GM12878 (cell line): ENCODE measurements around the gene CTNNA3. TPM values are rescaled to one million over a fixed set of nuclear protein-coding genes. Genes with fewer than 3 reads are reported as not detected.

Experiments used
- ATAC-seq: fragments of 200-7000 bp; cut with Tn5 transposase; 3 replicates; pipeline ENCODE4 v1.9.1; 2020; ENCODE audit warnings: mild to moderate bottlenecking, moderate library complexity
- BruUV-seq: library from RNA; stranded (reverse); fragments of 400-500 nt; replicated peaks from 2 replicates; lab custom pipeline; 2021; lab: Mats Ljungman, UMichigan
- CTCF ChIA-PET: fragments of 300-600 bp; sonication (Branson Sonifier 250); formaldehyde crosslinking; extraction: SDS; loops from one replicate; lab custom pipeline; 2021; ENCODE audit warnings: inconsistent platforms; lab: Yijun Ruan, JAX
- POLR2A ChIA-PET: fragments of 350-600 bp; formaldehyde crosslinking; extraction: SDS; loops from one replicate; lab custom pipeline; 2021; ENCODE audit warnings: inconsistent platforms; lab: Charles Lee
- RAD21 ChIA-PET: fragments of 300-600 bp; sonication (Branson Sonifier 250); formaldehyde crosslinking; loops from one replicate; lab custom pipeline; 2023; ENCODE audit warnings: antibody characterized with exemption; ENCODE audit not compliant: unreplicated experiment; lab: Charles Lee
- SMC1A ChIA-PET: fragments of 300-600 bp; sonication (Branson Sonifier 250); formaldehyde crosslinking; loops from one replicate; lab custom pipeline; 2023; ENCODE audit not compliant: unreplicated experiment, uncharacterized antibody; lab: Charles Lee
- DNase-seq: peaks from one replicate; pipeline ENCODE4 v3.0.0-alpha.2; 2011; ENCODE audit warnings: low read depth, low spot score
- FAIRE-seq: peaks from 3 replicates; lab custom pipeline; 2011; peaks lifted over from hg19 to GRCh38; lab: Jason Lieb, UNC
- H2AFZ ChIP-seq: 2 replicates; pipeline ENCODE4 v1.6.0; 2011; ENCODE audit warnings: low read depth, low read length, control low read depth; ENCODE audit not compliant: control insufficient read depth
- H3K27ac ChIP-seq: 2 replicates; pipeline ENCODE4 v1.5.1; 2011; ENCODE audit warnings: control low read depth; ENCODE audit not compliant: control insufficient read depth, insufficient read depth
- H3K27me3 ChIP-seq, 2 experiments: replicated peaks in 1 of 2; 2 replicates each; pipeline versions ENCODE4 v1.6.0 to v1.6.1; 2011; ENCODE audit warnings: low read length in 1 of 2; ENCODE audit not compliant: control insufficient read depth in 2 of 2, insufficient read depth in 2 of 2
- H3K36me3 ChIP-seq, 2 experiments: 2 replicates each; pipeline ENCODE4 v1.5.1; 2011; ENCODE audit warnings: low read length in 1 of 2; ENCODE audit not compliant: control insufficient read depth in 2 of 2, insufficient read depth in 2 of 2
- H3K4me1 ChIP-seq: 2 replicates; pipeline ENCODE4 v1.6.1; 2011; ENCODE audit warnings: mild to moderate bottlenecking, low read length, moderate library complexity, mixed read lengths; ENCODE audit not compliant: control insufficient read depth, insufficient read depth
- H3K4me2 ChIP-seq: 2 replicates; pipeline ENCODE4 v1.6.0; 2011; ENCODE audit warnings: control low read depth; ENCODE audit not compliant: control insufficient read depth, insufficient read depth
- H3K4me3 ChIP-seq: fragments of 200-600 bp; sonication (generic); 2 replicates; pipeline ENCODE4 v1.5.1; 2016
- H3K79me2 ChIP-seq: 2 replicates; pipeline ENCODE4 v1.6.0; 2011; ENCODE audit warnings: low read length; ENCODE audit not compliant: control insufficient read depth, insufficient read depth
- H3K9ac ChIP-seq: 2 replicates; pipeline ENCODE4 v1.8.0; 2011; ENCODE audit warnings: low read length, control low read depth, mixed read lengths; ENCODE audit not compliant: control insufficient read depth, insufficient read depth
- H3K9me3 ChIP-seq: replicated peaks from 3 replicates; pipeline ENCODE4 v1.5.1; 2011; ENCODE audit warnings: mild to moderate bottlenecking, low read length; ENCODE audit not compliant: control insufficient read depth, insufficient read depth
- H4K20me1 ChIP-seq: 2 replicates; pipeline ENCODE4 v1.6.0; 2011; ENCODE audit not compliant: control insufficient read depth, insufficient read depth
- BHLHE40 ChIP-seq, 2 experiments: fragments of 450-650 bp in 1 of 2; IDR thresholded peaks; 2 replicates each; pipeline ENCODE4 v1.6.1; 2011 to 2017; ENCODE audit warnings: low read depth in 2 of 2, borderline replicate concordance in 1 of 2, improper control_type of control experiment in 1 of 2, low read length in 1 of 2, mild to moderate bottlenecking in 1 of 2
- CTCF ChIP-seq, 3 experiments: IDR thresholded peaks in 2 of 3; conservative IDR thresholded peaks in 1 of 3; 2 replicates each; pipeline ENCODE4 v1.5.1; 2011; ENCODE audit warnings: low read depth in 3 of 3, low read length in 3 of 3, mild to moderate bottlenecking in 3 of 3, control low read depth in 2 of 3, moderate library complexity in 2 of 3, inconsistent platforms in 1 of 3, mixed read lengths in 1 of 3; ENCODE audit not compliant: control insufficient read depth in 2 of 3, insufficient read depth in 1 of 3; ENCODE audit errors: extremely low read depth in 1 of 3
- E2F4 ChIP-seq: IDR thresholded peaks from 2 replicates; pipeline ENCODE4 v1.6.1; 2012; ENCODE audit warnings: low read depth, low read length, improper control_type of control experiment
- HDGF ChIP-seq: fragments of 450-650 bp; IDR thresholded peaks from 2 replicates; pipeline ENCODE4 v1.6.1; 2016; ENCODE audit warnings: antibody characterized with exemption
- RAD21 ChIP-seq: IDR thresholded peaks from 2 replicates; pipeline ENCODE4 v1.6.1; 2011; ENCODE audit warnings: mild to moderate bottlenecking, low read depth, low read length, moderate library complexity; ENCODE audit not compliant: insufficient read depth
- SIN3A ChIP-seq: IDR thresholded peaks from 2 replicates; pipeline ENCODE4 v1.6.1; 2012; ENCODE audit warnings: low read depth, low read length, improper control_type of control experiment
- SMAD5 ChIP-seq: IDR thresholded peaks from 2 replicates; pipeline ENCODE4 v1.6.1; 2016; ENCODE audit warnings: antibody characterized with exemption, low read depth
- SMC3 ChIP-seq: IDR thresholded peaks from 2 replicates; pipeline ENCODE4 v1.6.1; 2011; ENCODE audit warnings: low read length, improper control_type of control experiment, borderline replicate concordance
- WGBS: methylation state at CpG from one replicate; pipeline ENCODE4 v1.1.6; 2016; ENCODE audit warnings: low lambda C conversion rate; ENCODE audit not compliant: insufficient replicate concordance, insufficient coverage; ENCODE audit errors: missing lambda C conversion rate; 5-methylcytosine and 5-hydroxymethylcytosine counted together
- in situ Hi-C: fragments of 300-500 bp; cut with MboI; formaldehyde crosslinking; loops from 9 replicates; pipeline ENCODE4 v1.14.3; 2018; ENCODE audit warnings: mixed read lengths
- intact Hi-C: fragments of 100-400 bp; cut with micrococcal nuclease; formaldehyde crosslinking; loops from one replicate; pipeline ENCODE4 v1.14.2; 2022; ENCODE audit not compliant: unreplicated experiment
- polyA plus RNA-seq, 11 experiments: library from polyadenylated mRNA; depleted of rRNA in 4 of 11; unstranded in 6 of 11; stranded (reverse) in 5 of 11; fragments of >200 nt; fragmentation: Nextera tagmentation in 4 of 11; fragmentation: Illumina TruSeq in 1 of 11; extraction: Ambion mirVana in 4 of 11; extraction: Trizol in 1 of 11; gene quantifications; 1 replicate in 1 of 11; 2 replicates in 10 of 11; pipeline versions ENCODE4 v1.2.1 to v1.2.3, GENCODE V29; 2011 to 2016; ENCODE audit warnings: inconsistent platforms in 2 of 11, missing spikeins in 2 of 11, low read depth in 1 of 11
- total RNA-seq, 4 experiments: library from RNA; depleted of rRNA in 3 of 4; stranded (reverse); fragments of >200 nt in 3 of 4; fragmentation: Illumina TruSeq in 1 of 4; extraction: Trizol in 1 of 4; gene quantifications; 2 replicates each; pipeline versions ENCODE4 v1.2.1 to v1.2.3, GENCODE V29; 2013 to 2021

The CTNNA3 gene
- total and polyA plus RNA-seq, 10 of the 15 experiments (the other 5 are each of a cell fraction or from before 2014, with no cell fraction given), result under 0.01 to 4.5 (median 0.22) TPM; not detected in 2

- H3K79me2 ChIP-seq, result no peaks in the 10 kb centered on the region
- ChIA-PET CTCF (no interaction called here), POLR2A (no interaction called here), RAD21 (no interaction called here), SMC1A (no interaction called here)
- H3K4me1 ChIP-seq, result no peaks in the 10 kb centered on the region
- no peak overlapping the region for H3K4me2 ChIP-seq
- no TSS peak for BruUV-seq
- no peak for DNase-seq
- H3K9me3 ChIP-seq, result no peaks in the 10 kb centered on the region
- H3K27ac ChIP-seq, result no peak overlapping the region
- TF ChIP-seq BHLHE40 (IDR thresholded peaks at IDR 0.05; ENCODE audit: borderline replicate concordance in 1 of 2, low read depth in 2 of 2, low read length in 1 of 2), result no peak
- no peak for TF ChIP-seq SIN3A
- no peak for TF ChIP-seq E2F4
- no peak for TF ChIP-seq HDGF
- no peak overlapping the region for H3K4me3 ChIP-seq
- no peak overlapping the region for H2AFZ ChIP-seq
- no peaks in the 10 kb centered on the region for H4K20me1 ChIP-seq
- 55% methylated on average over 3 of the region's 3 CpGs for WGBS
- intact Hi-C loops (loop anchor here (2.0 kb wide), 1 partner anchor 715 kb away; no protein-coding TSS in a partner anchor), in situ Hi-C loops (no loop called here)
- no peaks in the 10 kb centered on the region for H3K27me3 ChIP-seq
- FAIRE-seq, result no peak
- no peak for ATAC-seq
- H3K9ac ChIP-seq, result no peak overlapping the region
- no peaks in the 10 kb centered on the region for H3K36me3 ChIP-seq
Observed at GRCh38 chr10:66215920-66216319, 1480.1 kb downstream of the CTNNA3 start.

- 12% methylated on average over 4 of the region's 4 CpGs for WGBS
- Histone ChIP-seq H4K20me1 (no peaks in the 10 kb centered on the region), H3K27ac (no peak overlapping the region), H3K4me2 (no peak overlapping the region), H3K79me2 (no peaks in the 10 kb centered on the region), H3K9ac (no peak overlapping the region), H3K4me3 (no peak overlapping the region), H3K4me1 (no peaks in the 10 kb centered on the region), H2AFZ (no peak overlapping the region), H3K27me3 (no peaks in the 10 kb centered on the region), H3K36me3 (no peaks in the 10 kb centered on the region), H3K9me3 (no peaks in the 10 kb centered on the region)
- SMC1A ChIA-PET, result no interaction called here
- POLR2A ChIA-PET, result interaction anchor here (0.5 kb wide), 1 partner anchor 1062 kb away, joined by 6 read pairs; no protein-coding TSS in a partner anchor
- BruUV-seq, result no TSS peak
- RAD21 ChIA-PET, result no interaction called here
- TF ChIP-seq RAD21 (peak; percentile 43), SMAD5 (no peak), SMC3 (peak; percentile 40; the same call in 1 of the 2 replicates), CTCF (IDR thresholded peaks at IDR 0.05 in 2 of 3, conservative IDR thresholded peaks at IDR 0.05 in 1 of 3; ENCODE audit: control insufficient read depth in 2 of 3, extremely low read depth in 1 of 3, insufficient read depth in 1 of 3, low read depth in 3 of 3, low read length in 3 of 3) (peak; percentile 14 to 28 (median 25); a peak in 4 of 6 replicates)
- FAIRE-seq, result no peak
- intact Hi-C loops, result loop anchor here (2.0 kb wide), 1 partner anchor 716 kb away; no protein-coding TSS in a partner anchor
- no peak for DNase-seq
- ATAC-seq, result no peak
- in situ Hi-C loops, result no loop called here
- CTCF ChIA-PET, result interaction anchor here (0.7 to 0.8 kb wide), 2 partner anchors 8 to 711 kb away, joined by 3 read pairs; partner anchors contain the start of gene LRRTM3
Observed at GRCh38 chr10:66214721-66215404, 1481.1 kb downstream of the CTNNA3 start.
